GM12865 (cell line): ENCODE results near the gene FLNC.

Experiments
- DNase-seq: peaks from one replicate; pipeline ENCODE4 v3.0.0; 2010; ENCODE audit warnings: low read depth
- H3K4me3 ChIP-seq: 2 replicates; pipeline ENCODE4 v1.5.1; 2011; ENCODE audit warnings: mild to moderate bottlenecking, low read depth, low read length, control low read depth
- TF ChIP-seq, protein P1 (sequence below): IDR thresholded peaks from 2 replicates; pipeline ENCODE4 v1.5.1; 2011; ENCODE audit warnings: low read length, control low read depth, low read depth, inconsistent platforms; ENCODE audit not compliant: insufficient read depth; ENCODE audit errors: missing control alignments

FLNC gene

DNA sequence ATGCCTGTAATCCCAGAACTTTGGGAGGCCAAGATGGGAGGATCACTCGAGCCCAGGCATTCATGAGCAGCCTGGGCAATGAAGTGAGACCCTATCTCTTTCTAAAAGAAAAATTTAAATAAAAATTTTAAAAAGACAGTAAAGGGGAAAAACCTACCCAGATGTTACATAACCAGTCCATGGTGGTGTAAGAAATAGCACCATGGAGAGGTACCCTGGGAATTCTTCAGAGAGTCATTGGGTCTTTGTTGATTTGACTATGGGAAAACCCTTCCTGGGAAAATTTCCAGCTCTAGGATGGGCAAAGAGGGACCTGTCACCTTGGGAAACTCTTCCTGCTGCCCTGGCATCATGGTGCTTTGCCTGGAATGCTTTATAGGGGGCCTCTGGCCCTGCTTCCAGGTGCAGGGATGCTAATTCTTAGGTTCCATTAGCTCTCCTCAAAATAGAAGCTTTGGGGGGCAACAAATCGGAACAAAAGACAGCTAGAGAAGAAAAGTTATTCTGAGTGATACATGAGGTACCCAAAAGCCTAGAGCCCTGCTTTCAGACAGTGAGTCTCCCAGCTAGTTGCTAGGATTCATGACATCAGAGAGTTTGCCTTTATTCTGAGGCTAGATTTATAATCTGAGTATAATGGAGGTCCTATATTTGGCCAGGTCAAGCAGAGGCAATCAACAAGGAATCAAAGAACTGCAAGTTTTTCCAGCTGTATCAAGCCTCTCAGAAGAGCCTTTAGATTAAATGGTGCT is 28.4 kb upstream of the FLNC start:
- TF ChIP-seq, protein P1, sequence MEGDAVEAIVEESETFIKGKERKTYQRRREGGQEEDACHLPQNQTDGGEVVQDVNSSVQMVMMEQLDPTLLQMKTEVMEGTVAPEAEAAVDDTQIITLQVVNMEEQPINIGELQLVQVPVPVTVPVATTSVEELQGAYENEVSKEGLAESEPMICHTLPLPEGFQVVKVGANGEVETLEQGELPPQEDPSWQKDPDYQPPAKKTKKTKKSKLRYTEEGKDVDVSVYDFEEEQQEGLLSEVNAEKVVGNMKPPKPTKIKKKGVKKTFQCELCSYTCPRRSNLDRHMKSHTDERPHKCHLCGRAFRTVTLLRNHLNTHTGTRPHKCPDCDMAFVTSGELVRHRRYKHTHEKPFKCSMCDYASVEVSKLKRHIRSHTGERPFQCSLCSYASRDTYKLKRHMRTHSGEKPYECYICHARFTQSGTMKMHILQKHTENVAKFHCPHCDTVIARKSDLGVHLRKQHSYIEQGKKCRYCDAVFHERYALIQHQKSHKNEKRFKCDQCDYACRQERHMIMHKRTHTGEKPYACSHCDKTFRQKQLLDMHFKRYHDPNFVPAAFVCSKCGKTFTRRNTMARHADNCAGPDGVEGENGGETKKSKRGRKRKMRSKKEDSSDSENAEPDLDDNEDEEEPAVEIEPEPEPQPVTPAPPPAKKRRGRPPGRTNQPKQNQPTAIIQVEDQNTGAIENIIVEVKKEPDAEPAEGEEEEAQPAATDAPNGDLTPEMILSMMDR, result no peak
- no peak for DNase-seq
- no peak overlapping the region for H3K4me3 ChIP-seq

- H3K4me3 ChIP-seq, result no peak overlapping the region
- TF ChIP-seq, protein P1, result no peak
- no peak for DNase-seq
These were observed 25.7 kb upstream of the FLNC start for GRCh38 chr7:128804484-128804883.

DNA sequence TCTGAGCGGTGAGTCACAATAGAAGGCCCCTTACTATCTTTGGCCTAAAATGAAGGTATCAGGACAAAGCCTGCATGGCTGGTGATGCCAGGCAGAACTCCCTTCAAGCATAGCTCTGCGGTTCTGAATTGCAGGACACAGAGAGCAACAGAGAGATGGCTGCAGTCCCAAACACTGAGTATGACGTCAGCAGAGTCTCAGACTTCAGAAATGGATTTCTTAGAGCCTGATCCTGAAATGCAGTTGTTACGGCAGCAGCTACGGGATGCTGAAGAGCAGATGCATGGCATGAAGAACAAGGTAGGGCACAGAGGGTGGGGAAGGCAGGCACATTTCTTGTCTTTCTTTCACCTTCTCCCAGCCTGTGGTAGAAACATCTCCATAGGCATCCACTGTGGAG is 25.0 kb upstream of the FLNC start:
- TF ChIP-seq, protein P1, result no peak
- no peak for DNase-seq
- no peak overlapping the region for H3K4me3 ChIP-seq

DNA sequence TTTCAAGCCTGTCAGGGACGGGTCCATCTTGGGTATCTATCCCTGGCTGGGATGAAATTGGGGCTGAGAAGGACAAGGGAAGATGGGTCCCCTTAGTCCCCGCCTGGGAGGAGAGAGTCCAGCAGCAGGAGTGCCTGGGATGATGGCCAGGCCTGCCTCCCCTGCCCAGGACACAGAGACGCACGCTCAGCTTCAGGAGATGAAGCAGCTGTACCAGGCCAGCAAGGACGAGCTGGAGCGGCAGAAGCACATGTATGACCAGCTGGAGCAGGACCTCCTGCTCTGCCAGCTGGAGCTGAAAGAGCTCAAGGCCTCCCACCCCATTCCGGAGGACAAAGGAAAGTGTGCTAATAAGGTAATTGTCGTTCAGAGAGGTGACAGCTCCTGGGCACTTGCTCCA is 23.0 kb upstream of the FLNC start:
- TF ChIP-seq, protein P1, result no peak
- no peak for DNase-seq
- H3K4me3 ChIP-seq, result no peak overlapping the region

- no peak overlapping the region for H3K4me3 ChIP-seq
- TF ChIP-seq, protein P1, result no peak
- DNase-seq, result no peak
These were observed 20.8 kb upstream of the FLNC start for GRCh38 chr7:128809363-128809762.

GRCh38 chr7:128810473-128810872 is 19.7 kb upstream of the FLNC start:
- DNase-seq, result no peak

More at GRCh38 chr7:128810473-128810872, 19.7 kb upstream of the FLNC start:
- TF ChIP-seq, protein P1, result no peak
- H3K4me3 ChIP-seq, result no peak overlapping the region
